ENCODE measurements around the gene KRT32. TPM values are rescaled to one million over a fixed set of nuclear protein-coding genes. Genes with fewer than 3 reads are reported as not detected.
"Not testable (repeated sequence)": the region's sequence is repeated elsewhere in the genome, so short reads cannot be mapped to it uniquely, and the experiment has no call there.

Gene KRT32
- total RNA-seq, 1 donor from 2014 or later = not detected

DNA sequence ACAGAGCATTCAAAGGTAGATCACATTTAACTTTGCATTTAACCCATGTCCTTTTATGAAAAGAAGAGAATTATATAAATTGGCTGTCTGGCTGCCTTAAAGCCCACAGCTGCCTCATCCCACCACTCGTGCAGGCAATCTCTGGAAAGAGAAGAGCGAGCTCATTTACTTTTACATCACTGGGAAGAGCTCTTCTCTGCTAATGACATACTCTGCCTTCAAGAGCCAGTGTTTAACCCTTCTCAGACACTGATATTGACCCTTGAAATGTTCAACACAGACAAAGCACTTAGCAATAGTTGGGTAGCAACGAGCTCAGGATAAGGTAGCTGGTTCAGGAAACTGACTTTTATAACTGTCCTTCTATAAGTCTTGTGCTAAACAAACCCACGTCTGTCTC is 33.2 kb downstream of the KRT32 start:
- no peaks in the 10 kb centered on the region for H3K9me3 ChIP-seq

GRCh38 chr17:41433586-41433985 is 33.6 kb downstream of the KRT32 start:
- peaks cover 9% of the 10 kb centered on the region for H3K4me1 ChIP-seq

More for the DNA sequence above, 33.2 kb downstream of the KRT32 start:
- H3K27me3 ChIP-seq = no peaks in the 10 kb centered on the region
- intact Hi-C loops (cut with DNase I) = no loop called here
- DNase-seq (ENCODE audit: extremely low spot score in 2 of 2) = no peak
- no peak for TF ChIP-seq POLR2AphosphoS5 (IDR thresholded peaks at IDR 0.05; ENCODE audit: insufficient read depth in 1 of 2, low read depth in 1 of 2)
- TF ChIP-seq CTCF (IDR thresholded peaks at IDR 0.05) = no peak
- TF ChIP-seq POLR2A (IDR thresholded peaks at IDR 0.05) = no peak
- H3K27ac ChIP-seq = no peak overlapping the region
- H3K4me1 ChIP-seq = peaks cover 9% of the 10 kb centered on the region
- no peaks in the 10 kb centered on the region for H3K36me3 ChIP-seq
- no peak overlapping the region for H3K4me3 ChIP-seq

DNA sequence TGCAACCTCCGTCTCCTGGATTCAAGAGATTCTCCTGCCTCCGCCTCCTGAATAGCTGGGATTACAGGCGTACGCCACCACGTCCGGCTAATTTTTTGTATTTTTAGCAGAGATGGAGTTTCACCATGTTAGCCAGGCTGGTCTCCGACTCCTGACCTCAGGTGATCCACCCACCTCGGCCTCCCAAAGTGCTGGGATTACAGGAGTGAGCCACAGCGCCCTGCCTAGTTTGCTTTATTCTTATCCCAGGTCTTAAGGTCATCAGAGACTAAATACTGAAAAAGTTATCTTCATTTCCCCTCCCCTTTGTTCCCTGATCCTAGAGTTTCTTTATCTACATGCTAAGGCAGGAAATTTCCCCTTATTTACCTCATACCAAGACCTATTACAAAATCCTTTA is 36.8 kb downstream of the KRT32 start:
- intact Hi-C loops (cut with DNase I); H3K27me3 ChIP-seq; H3K27ac ChIP-seq; H3K9me3 ChIP-seq; H3K4me1 ChIP-seq; H3K4me3 ChIP-seq; DNase-seq (ENCODE audit: extremely low spot score in 2 of 2); H3K36me3 ChIP-seq: not testable (repeated sequence)

More at GRCh38 chr17:41433586-41433985, 33.6 kb downstream of the KRT32 start:
- no peak for TF ChIP-seq POLR2A (IDR thresholded peaks at IDR 0.05)
- TF ChIP-seq CTCF (IDR thresholded peaks at IDR 0.05) = no peak
- TF ChIP-seq POLR2AphosphoS5 (IDR thresholded peaks at IDR 0.05; ENCODE audit: insufficient read depth in 1 of 2, low read depth in 1 of 2) = no peak
- intact Hi-C loops (cut with DNase I) = no loop called here
- Histone ChIP-seq H3K27me3 (no peaks in the 10 kb centered on the region), H3K27ac (no peak overlapping the region), H3K36me3 (no peaks in the 10 kb centered on the region), H3K4me3 (no peak overlapping the region), H3K9me3 (no peaks in the 10 kb centered on the region)
- DNase-seq (ENCODE audit: extremely low spot score in 2 of 2) = no peak

- Histone ChIP-seq H3K9me3 (no peaks in the 10 kb centered on the region), H3K4me3 (no peak overlapping the region), H3K27me3 (no peaks in the 10 kb centered on the region), H3K4me1 (peaks cover 9% of the 10 kb centered on the region), H3K27ac (no peak overlapping the region), H3K36me3 (no peaks in the 10 kb centered on the region)
- DNase-seq (ENCODE audit: extremely low spot score in 2 of 2) = no peak
- TF ChIP-seq CTCF (IDR thresholded peaks at IDR 0.05) = no peak
- no peak for TF ChIP-seq POLR2A (IDR thresholded peaks at IDR 0.05)
- no peak for TF ChIP-seq POLR2AphosphoS5 (IDR thresholded peaks at IDR 0.05; ENCODE audit: insufficient read depth in 1 of 2, low read depth in 1 of 2)
- intact Hi-C loops (cut with DNase I) = no loop called here
These were observed 37.5 kb downstream of the KRT32 start for GRCh38 chr17:41429667-41430066.

DNA sequence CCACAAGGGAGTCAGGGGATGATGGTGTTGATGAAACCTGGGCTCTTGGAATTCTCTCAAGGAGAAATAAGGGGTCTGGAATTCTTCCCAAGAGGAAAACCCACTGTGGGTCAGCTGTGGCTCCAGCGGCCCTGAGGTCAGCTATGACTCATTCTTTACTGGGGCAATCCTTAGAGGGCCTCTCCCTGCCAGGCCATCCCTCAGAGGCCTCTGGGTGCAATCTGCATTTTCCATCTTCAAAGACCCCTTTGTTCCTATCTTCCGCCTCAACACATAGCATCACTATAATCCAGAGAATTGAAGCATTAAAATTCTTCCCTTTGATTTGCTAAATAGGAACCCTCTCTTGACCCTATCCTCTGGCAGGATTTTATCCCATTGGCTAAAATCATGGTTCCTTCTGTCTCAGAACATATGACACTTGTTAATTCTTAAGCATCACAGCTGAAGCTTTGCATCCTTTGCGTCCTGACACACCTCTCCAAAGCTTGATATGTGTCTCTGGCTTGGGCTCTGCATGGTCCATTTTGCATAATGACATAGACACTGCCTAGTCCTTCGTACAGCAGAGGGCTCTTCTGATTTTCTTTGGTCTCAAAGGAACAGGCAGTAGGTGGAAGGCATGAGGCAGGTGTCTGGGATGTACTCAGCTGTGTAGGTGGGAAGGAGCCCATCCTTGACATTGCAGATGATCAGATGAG is 38.4 kb downstream of the KRT32 start:
- no peaks in the 10 kb centered on the region for H3K27me3 ChIP-seq
- no peak overlapping the region for H3K4me3 ChIP-seq
- H3K27ac ChIP-seq = no peak overlapping the region
- DNase-seq (ENCODE audit: extremely low spot score in 2 of 2) = no peak
- H3K4me1 ChIP-seq = peaks cover 2% of the 10 kb centered on the region
- intact Hi-C loops (cut with DNase I) = no loop called here
- no peaks in the 10 kb centered on the region for H3K36me3 ChIP-seq
- no peaks in the 10 kb centered on the region for H3K9me3 ChIP-seq
- TF ChIP-seq POLR2AphosphoS5 (IDR thresholded peaks at IDR 0.05; ENCODE audit: insufficient read depth in 1 of 2, low read depth in 1 of 2) (no peak), CTCF (IDR thresholded peaks at IDR 0.05) (no peak), POLR2A (IDR thresholded peaks at IDR 0.05) (no peak)

Measured in vagina (tissue), 2 donors.